DOHH2 (cell line): ENCODE measurements around the gene BTBD2.

Experiments
- H3F3A ChIP-seq: fragments of 200-600 bp; sonication (generic), shearing (Covaris generic); 2 replicates; pipeline ENCODE4 v1.6.0; 2016; ENCODE audit warnings: antibody characterized with exemption, mild to moderate bottlenecking; ENCODE audit not compliant: control insufficient read depth, insufficient read depth
- H3K27ac ChIP-seq: fragments of 200-600 bp; sonication (generic); 2 replicates; pipeline ENCODE4 v1.5.1; 2014; ENCODE audit warnings: low read depth, mild to moderate bottlenecking, low read length, moderate library complexity
- H3K27me3 ChIP-seq: fragments of 200-600 bp; sonication (generic); 2 replicates; pipeline ENCODE4 v1.6.1; 2014; ENCODE audit warnings: mild to moderate bottlenecking, low read length, mixed read lengths; ENCODE audit not compliant: control insufficient read depth
- H3K36me3 ChIP-seq: fragments of 200-600 bp; sonication (generic); 2 replicates; pipeline ENCODE4 v1.6.1; 2014; ENCODE audit warnings: mild to moderate bottlenecking, low read length, moderate library complexity, mixed read lengths; ENCODE audit not compliant: control insufficient read depth
- H3K4me1 ChIP-seq: fragments of 200-600 bp; sonication (generic); 2 replicates; pipeline ENCODE4 v1.6.1; 2014; ENCODE audit warnings: mild to moderate bottlenecking, low read length, mixed read lengths; ENCODE audit not compliant: control insufficient read depth
- H3K4me2 ChIP-seq: fragments of 200-600 bp; sonication (generic); 2 replicates; pipeline ENCODE4 v1.6.0; 2014; ENCODE audit warnings: mild to moderate bottlenecking, low read length, moderate library complexity
- H3K4me3 ChIP-seq: fragments of 200-600 bp; sonication (generic); 2 replicates; pipeline ENCODE4 v1.5.1; 2014; ENCODE audit warnings: mild to moderate bottlenecking, low read length, mixed read lengths
- H3K79me2 ChIP-seq: fragments of 200-600 bp; sonication (generic); 2 replicates; pipeline ENCODE4 v1.6.1; 2014; ENCODE audit warnings: mild to moderate bottlenecking, low read length, mixed read lengths; ENCODE audit not compliant: control insufficient read depth
- H3K9me2 ChIP-seq: fragments of 200-600 bp; sonication (generic); replicated peaks from 2 replicates; pipeline ENCODE4 v1.6.1; 2014; ENCODE audit warnings: mild to moderate bottlenecking, low read length, mixed read lengths; ENCODE audit not compliant: control insufficient read depth
- H3K9me3 ChIP-seq: fragments of 200-600 bp; sonication (generic); 2 replicates; pipeline ENCODE4 v1.6.1; 2014; ENCODE audit warnings: antibody characterized with exemption, low read length, mixed read lengths; ENCODE audit not compliant: control insufficient read depth, insufficient read depth
- H4K20me1 ChIP-seq: fragments of 200-600 bp; sonication (generic); 2 replicates; pipeline ENCODE4 v1.6.0; 2014; ENCODE audit warnings: low read depth, mild to moderate bottlenecking, antibody characterized with exemption, low read length, moderate library complexity; ENCODE audit not compliant: control insufficient read depth, insufficient read depth
- CTCF ChIP-seq: fragments of 200-600 bp; sonication (generic); IDR thresholded peaks from one replicate; pipeline ENCODE4 v1.5.1; 2014; ENCODE audit warnings: antibody characterized with exemption, mild to moderate bottlenecking, low read depth, low read length; ENCODE audit not compliant: poor library complexity, severe bottlenecking
- EZH2phosphoT487 ChIP-seq: fragments of 200-600 bp; sonication (generic); IDR thresholded peaks from 2 replicates; pipeline ENCODE4 v1.6.1; 2017; ENCODE audit warnings: borderline replicate concordance, mild to moderate bottlenecking, antibody characterized with exemption, low read length, moderate library complexity, mixed read lengths

BTBD2 gene

GRCh38 chr19:1981253-1981652, 34.3 kb downstream of the BTBD2 start:
- Histone ChIP-seq H4K20me1 (no peaks in the 10 kb centered on the region), H3K9me2 (no peaks in the 10 kb centered on the region), H3F3A (no peaks in the 10 kb centered on the region), H3K4me2 (no peak overlapping the region), H3K27me3 (no peaks in the 10 kb centered on the region), H3K27ac (no peak overlapping the region), H3K4me1 (no peaks in the 10 kb centered on the region), H3K79me2 (peaks cover 4% of the 10 kb centered on the region), H3K4me3 (no peak overlapping the region), H3K36me3 (peaks cover 49% of the 10 kb centered on the region), H3K9me3 (no peaks in the 10 kb centered on the region)
- TF ChIP-seq EZH2phosphoT487, result no peak
- no peak for TF ChIP-seq CTCF

GRCh38 chr19:1980809-1981181, 34.7 kb downstream of the BTBD2 start:
- no peaks in the 10 kb centered on the region for H3K27me3 ChIP-seq

GRCh38 chr19:1980091-1980808, 35.3 kb downstream of the BTBD2 start:
- no peak overlapping the region for H3K4me2 ChIP-seq
- H3K36me3 ChIP-seq, result peaks cover 48% of the 10 kb centered on the region
- H4K20me1 ChIP-seq, result no peaks in the 10 kb centered on the region

More at GRCh38 chr19:1980809-1981181, 34.7 kb downstream of the BTBD2 start:
- Histone ChIP-seq H3K4me2 (no peak overlapping the region), H3K4me1 (no peaks in the 10 kb centered on the region), H3K36me3 (peaks cover 49% of the 10 kb centered on the region), H4K20me1 (no peaks in the 10 kb centered on the region), H3K4me3 (no peak overlapping the region), H3K9me2 (no peaks in the 10 kb centered on the region), H3K9me3 (no peaks in the 10 kb centered on the region), H3K79me2 (peaks cover 9% of the 10 kb centered on the region), H3K27ac (no peak overlapping the region), H3F3A (no peaks in the 10 kb centered on the region)
- TF ChIP-seq EZH2phosphoT487 (no peak), CTCF (no peak)

More at GRCh38 chr19:1980091-1980808, 35.3 kb downstream of the BTBD2 start:
- Histone ChIP-seq H3K27me3 (no peaks in the 10 kb centered on the region), H3K4me1 (no peaks in the 10 kb centered on the region), H3K9me3 (no peaks in the 10 kb centered on the region), H3K4me3 (no peak overlapping the region), H3K27ac (no peak overlapping the region), H3F3A (no peaks in the 10 kb centered on the region), H3K79me2 (peaks cover 14% of the 10 kb centered on the region), H3K9me2 (no peaks in the 10 kb centered on the region)
- TF ChIP-seq EZH2phosphoT487 (no peak), CTCF (no peak)
